HepG2 (cell line): ENCODE measurements around the gene KIF22. TPM values are rescaled to one million over a fixed set of nuclear protein-coding genes. Genes with fewer than 3 reads are reported as not detected.

ENCODE experiments used
- FOXP1 ChIP-seq, 2 experiments: fragments of 450-650 bp in 1 of 2; IDR thresholded peaks; 2 replicates each; pipeline ENCODE4 v1.6.1; 2017 to 2018; ENCODE audit warnings: antibody characterized with exemption in 1 of 2
- KAT2B ChIP-seq: fragments of 150-350 bp; IDR thresholded peaks from 2 replicates; pipeline ENCODE4 v1.6.1; 2014; ENCODE audit warnings: low read depth, low read length, borderline replicate concordance
- MIER3 ChIP-seq: IDR thresholded peaks from 2 replicates; pipeline ENCODE4 v1.6.1; 2016; ENCODE audit warnings: missing compliant biosample characterization, borderline replicate concordance
- REPIN1 ChIP-seq: sonication (generic); formaldehyde crosslinking; IDR thresholded peaks from 2 replicates; pipeline ENCODE4 v1.8.0; 2022; ENCODE audit warnings: missing genetic modification reagents, low read depth, mild to moderate bottlenecking, borderline replicate concordance
- RFXANK ChIP-seq: IDR thresholded peaks from 2 replicates; pipeline ENCODE4 v1.6.1; 2016
- ZNF75D ChIP-seq: sonication (generic); formaldehyde crosslinking; IDR thresholded peaks from 2 replicates; pipeline ENCODE4 v1.8.1; 2023; ENCODE audit warnings: missing genetic modification reagents, mild to moderate bottlenecking, borderline replicate concordance
- polyA plus RNA-seq, 8 experiments: library from polyadenylated mRNA; depleted of rRNA in 3 of 8; stranded (reverse) in 7 of 8; unstranded in 1 of 8; fragments of >200 nt; fragmentation: Illumina TruSeq in 4 of 8; extraction: Trizol in 4 of 8; gene quantifications; 2 replicates each; pipeline versions ENCODE4 v1.2.1 to v1.2.3, GENCODE V29; 2011 to 2016; ENCODE audit warnings: low read depth in 4 of 8, missing spikeins in 1 of 8, mixed read lengths in 1 of 8; ENCODE audit not compliant: insufficient read depth in 1 of 8
- total RNA-seq, 5 experiments: library from RNA; depleted of rRNA; stranded (reverse); fragments of >200 nt; fragmentation: Illumina TruSeq; extraction: Trizol; gene quantifications; 2 replicates each; pipeline ENCODE4 v1.2.3, GENCODE V29; 2016; ENCODE audit warnings: low read depth in 1 of 5
- TF ChIP-seq, protein P1 (sequence below): sonication (generic); formaldehyde crosslinking; IDR thresholded peaks from 2 replicates; pipeline ENCODE4 v1.9.0; 2021; ENCODE audit warnings: mild to moderate bottlenecking, missing genetic modification reagents
- TF ChIP-seq, protein P2 (sequence below): sonication (generic); formaldehyde crosslinking; IDR thresholded peaks from 2 replicates; pipeline ENCODE4 v1.4.0; 2020; ENCODE audit warnings: mild to moderate bottlenecking, missing genetic modification reagents
- TF ChIP-seq, protein P3 (sequence below): sonication (generic); formaldehyde crosslinking; conservative IDR thresholded peaks from 2 replicates; pipeline ENCODE4 v1.4.0; 2020; ENCODE audit warnings: missing genetic modification reagents
- TF ChIP-seq, protein P4 (sequence below): sonication (generic); formaldehyde crosslinking; IDR thresholded peaks from 2 replicates; pipeline ENCODE4 v1.5.1; 2020; ENCODE audit warnings: missing genetic modification reagents, mild to moderate bottlenecking, borderline replicate concordance

KIF22 gene
- total and polyA plus RNA-seq, 2 of the 13 experiments (the other 11 are each of a cell fraction or from before 2014, with no cell fraction given), result 95.8 to 118 TPM

DNA sequence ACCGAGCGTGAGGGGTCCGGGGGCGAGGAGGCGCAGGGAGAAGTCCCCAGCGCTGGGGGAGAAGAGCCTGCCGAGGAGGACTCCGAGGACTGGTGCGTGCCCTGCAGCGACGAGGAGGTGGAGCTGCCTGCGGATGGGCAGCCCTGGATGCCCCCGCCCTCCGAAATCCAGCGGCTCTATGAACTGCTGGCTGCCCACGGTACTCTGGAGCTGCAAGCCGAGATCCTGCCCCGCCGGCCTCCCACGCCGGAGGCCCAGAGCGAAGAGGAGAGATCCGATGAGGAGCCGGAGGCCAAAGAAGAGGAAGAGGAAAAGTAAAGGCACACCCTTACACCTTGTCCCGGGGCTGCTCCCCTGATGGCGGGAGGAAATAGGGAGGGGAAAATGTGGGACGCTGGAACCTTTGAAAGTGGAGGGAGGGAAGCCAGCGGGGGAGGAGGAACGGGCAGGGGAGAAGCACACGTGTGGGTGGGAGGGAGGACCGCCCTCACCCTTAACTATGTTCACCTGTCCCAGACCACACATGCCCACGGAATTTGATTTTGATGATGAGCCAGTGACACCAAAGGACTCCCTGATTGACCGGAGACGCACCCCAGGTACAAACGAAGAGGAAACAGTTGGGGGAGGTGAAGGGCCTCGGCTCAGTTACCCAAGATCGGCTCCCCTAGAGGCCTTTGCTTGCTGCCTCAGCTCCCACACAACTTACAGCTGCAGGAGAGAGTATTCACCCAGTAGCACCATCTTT lies 26.3 kb downstream of the KIF22 start (continued):
- TF ChIP-seq, protein P1, sequence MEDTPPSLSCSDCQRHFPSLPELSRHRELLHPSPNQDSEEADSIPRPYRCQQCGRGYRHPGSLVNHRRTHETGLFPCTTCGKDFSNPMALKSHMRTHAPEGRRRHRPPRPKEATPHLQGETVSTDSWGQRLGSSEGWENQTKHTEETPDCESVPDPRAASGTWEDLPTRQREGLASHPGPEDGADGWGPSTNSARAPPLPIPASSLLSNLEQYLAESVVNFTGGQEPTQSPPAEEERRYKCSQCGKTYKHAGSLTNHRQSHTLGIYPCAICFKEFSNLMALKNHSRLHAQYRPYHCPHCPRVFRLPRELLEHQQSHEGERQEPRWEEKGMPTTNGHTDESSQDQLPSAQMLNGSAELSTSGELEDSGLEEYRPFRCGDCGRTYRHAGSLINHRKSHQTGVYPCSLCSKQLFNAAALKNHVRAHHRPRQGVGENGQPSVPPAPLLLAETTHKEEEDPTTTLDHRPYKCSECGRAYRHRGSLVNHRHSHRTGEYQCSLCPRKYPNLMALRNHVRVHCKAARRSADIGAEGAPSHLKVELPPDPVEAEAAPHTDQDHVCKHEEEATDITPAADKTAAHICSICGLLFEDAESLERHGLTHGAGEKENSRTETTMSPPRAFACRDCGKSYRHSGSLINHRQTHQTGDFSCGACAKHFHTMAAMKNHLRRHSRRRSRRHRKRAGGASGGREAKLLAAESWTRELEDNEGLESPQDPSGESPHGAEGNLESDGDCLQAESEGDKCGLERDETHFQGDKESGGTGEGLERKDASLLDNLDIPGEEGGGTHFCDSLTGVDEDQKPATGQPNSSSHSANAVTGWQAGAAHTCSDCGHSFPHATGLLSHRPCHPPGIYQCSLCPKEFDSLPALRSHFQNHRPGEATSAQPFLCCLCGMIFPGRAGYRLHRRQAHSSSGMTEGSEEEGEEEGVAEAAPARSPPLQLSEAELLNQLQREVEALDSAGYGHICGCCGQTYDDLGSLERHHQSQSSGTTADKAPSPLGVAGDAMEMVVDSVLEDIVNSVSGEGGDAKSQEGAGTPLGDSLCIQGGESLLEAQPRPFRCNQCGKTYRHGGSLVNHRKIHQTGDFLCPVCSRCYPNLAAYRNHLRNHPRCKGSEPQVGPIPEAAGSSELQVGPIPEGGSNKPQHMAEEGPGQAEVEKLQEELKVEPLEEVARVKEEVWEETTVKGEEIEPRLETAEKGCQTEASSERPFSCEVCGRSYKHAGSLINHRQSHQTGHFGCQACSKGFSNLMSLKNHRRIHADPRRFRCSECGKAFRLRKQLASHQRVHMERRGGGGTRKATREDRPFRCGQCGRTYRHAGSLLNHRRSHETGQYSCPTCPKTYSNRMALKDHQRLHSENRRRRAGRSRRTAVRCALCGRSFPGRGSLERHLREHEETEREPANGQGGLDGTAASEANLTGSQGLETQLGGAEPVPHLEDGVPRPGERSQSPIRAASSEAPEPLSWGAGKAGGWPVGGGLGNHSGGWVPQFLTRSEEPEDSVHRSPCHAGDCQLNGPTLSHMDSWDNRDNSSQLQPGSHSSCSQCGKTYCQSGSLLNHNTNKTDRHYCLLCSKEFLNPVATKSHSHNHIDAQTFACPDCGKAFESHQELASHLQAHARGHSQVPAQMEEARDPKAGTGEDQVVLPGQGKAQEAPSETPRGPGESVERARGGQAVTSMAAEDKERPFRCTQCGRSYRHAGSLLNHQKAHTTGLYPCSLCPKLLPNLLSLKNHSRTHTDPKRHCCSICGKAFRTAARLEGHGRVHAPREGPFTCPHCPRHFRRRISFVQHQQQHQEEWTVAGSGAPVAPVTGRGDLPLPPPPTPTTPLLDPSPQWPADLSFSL (CRISPR knock-in tag), result no peak
- TF ChIP-seq, protein P2, sequence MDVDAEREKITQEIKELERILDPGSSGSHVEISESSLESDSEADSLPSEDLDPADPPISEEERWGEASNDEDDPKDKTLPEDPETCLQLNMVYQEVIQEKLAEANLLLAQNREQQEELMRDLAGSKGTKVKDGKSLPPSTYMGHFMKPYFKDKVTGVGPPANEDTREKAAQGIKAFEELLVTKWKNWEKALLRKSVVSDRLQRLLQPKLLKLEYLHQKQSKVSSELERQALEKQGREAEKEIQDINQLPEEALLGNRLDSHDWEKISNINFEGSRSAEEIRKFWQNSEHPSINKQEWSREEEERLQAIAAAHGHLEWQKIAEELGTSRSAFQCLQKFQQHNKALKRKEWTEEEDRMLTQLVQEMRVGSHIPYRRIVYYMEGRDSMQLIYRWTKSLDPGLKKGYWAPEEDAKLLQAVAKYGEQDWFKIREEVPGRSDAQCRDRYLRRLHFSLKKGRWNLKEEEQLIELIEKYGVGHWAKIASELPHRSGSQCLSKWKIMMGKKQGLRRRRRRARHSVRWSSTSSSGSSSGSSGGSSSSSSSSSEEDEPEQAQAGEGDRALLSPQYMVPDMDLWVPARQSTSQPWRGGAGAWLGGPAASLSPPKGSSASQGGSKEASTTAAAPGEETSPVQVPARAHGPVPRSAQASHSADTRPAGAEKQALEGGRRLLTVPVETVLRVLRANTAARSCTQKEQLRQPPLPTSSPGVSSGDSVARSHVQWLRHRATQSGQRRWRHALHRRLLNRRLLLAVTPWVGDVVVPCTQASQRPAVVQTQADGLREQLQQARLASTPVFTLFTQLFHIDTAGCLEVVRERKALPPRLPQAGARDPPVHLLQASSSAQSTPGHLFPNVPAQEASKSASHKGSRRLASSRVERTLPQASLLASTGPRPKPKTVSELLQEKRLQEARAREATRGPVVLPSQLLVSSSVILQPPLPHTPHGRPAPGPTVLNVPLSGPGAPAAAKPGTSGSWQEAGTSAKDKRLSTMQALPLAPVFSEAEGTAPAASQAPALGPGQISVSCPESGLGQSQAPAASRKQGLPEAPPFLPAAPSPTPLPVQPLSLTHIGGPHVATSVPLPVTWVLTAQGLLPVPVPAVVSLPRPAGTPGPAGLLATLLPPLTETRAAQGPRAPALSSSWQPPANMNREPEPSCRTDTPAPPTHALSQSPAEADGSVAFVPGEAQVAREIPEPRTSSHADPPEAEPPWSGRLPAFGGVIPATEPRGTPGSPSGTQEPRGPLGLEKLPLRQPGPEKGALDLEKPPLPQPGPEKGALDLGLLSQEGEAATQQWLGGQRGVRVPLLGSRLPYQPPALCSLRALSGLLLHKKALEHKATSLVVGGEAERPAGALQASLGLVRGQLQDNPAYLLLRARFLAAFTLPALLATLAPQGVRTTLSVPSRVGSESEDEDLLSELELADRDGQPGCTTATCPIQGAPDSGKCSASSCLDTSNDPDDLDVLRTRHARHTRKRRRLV, result no peak; the same call in 1 of the 2 replicates
- TF ChIP-seq, protein P3, sequence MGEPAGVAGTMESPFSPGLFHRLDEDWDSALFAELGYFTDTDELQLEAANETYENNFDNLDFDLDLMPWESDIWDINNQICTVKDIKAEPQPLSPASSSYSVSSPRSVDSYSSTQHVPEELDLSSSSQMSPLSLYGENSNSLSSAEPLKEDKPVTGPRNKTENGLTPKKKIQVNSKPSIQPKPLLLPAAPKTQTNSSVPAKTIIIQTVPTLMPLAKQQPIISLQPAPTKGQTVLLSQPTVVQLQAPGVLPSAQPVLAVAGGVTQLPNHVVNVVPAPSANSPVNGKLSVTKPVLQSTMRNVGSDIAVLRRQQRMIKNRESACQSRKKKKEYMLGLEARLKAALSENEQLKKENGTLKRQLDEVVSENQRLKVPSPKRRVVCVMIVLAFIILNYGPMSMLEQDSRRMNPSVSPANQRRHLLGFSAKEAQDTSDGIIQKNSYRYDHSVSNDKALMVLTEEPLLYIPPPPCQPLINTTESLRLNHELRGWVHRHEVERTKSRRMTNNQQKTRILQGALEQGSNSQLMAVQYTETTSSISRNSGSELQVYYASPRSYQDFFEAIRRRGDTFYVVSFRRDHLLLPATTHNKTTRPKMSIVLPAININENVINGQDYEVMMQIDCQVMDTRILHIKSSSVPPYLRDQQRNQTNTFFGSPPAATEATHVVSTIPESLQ (CRISPR knock-in tag), result no peak
- TF ChIP-seq REPIN1 (CRISPR knock-in tag) (no peak), ZNF75D (CRISPR knock-in tag) (no peak), KAT2B (no peak), RFXANK (no peak), MIER3 (CRISPR knock-in tag) (no peak), FOXP1 (IDR thresholded peaks at IDR 0.05) (no peak), FOXP1 (CRISPR knock-in tag; IDR thresholded peaks at IDR 0.05) (no peak)
- TF ChIP-seq, protein P4, sequence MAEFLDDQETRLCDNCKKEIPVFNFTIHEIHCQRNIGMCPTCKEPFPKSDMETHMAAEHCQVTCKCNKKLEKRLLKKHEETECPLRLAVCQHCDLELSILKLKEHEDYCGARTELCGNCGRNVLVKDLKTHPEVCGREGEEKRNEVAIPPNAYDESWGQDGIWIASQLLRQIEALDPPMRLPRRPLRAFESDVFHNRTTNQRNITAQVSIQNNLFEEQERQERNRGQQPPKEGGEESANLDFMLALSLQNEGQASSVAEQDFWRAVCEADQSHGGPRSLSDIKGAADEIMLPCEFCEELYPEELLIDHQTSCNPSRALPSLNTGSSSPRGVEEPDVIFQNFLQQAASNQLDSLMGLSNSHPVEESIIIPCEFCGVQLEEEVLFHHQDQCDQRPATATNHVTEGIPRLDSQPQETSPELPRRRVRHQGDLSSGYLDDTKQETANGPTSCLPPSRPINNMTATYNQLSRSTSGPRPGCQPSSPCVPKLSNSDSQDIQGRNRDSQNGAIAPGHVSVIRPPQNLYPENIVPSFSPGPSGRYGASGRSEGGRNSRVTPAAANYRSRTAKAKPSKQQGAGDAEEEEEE (CRISPR knock-in tag), result no peak
